Mesenchymal stem cell (in vitro differentiated cells and primary cell): Measurements from ENCODE around the gene MRPS2.

ENCODE experiments used
- DNase-seq: peaks from one replicate; pipeline ENCODE4 v3.0.0-alpha.2; 2013
- H2AFZ ChIP-seq: one replicate; pipeline ENCODE4 v1.6.1; 2013; ENCODE audit warnings: low read depth, mild to moderate bottlenecking, control low read depth, inconsistent platforms, low read length, moderate library complexity
- H2AK5ac ChIP-seq: 2 replicates; pipeline ENCODE4 v1.6.1; 2013; ENCODE audit warnings: low read length, moderate library complexity, mild to moderate bottlenecking, inconsistent platforms; ENCODE audit not compliant: severe bottlenecking
- H2BK120ac ChIP-seq: one replicate; pipeline ENCODE4 v1.6.1; 2013; ENCODE audit warnings: low read depth, mild to moderate bottlenecking, inconsistent platforms, low read length, moderate library complexity
- H2BK12ac ChIP-seq, 2 experiments: one replicate each; pipeline ENCODE4 v1.6.1; 2013; ENCODE audit warnings: inconsistent platforms in 2 of 2, low read length in 2 of 2, mild to moderate bottlenecking in 2 of 2, moderate library complexity in 2 of 2, control low read depth in 1 of 2
- H2BK15ac ChIP-seq: one replicate; pipeline ENCODE4 v1.6.1; 2013; ENCODE audit warnings: mild to moderate bottlenecking, low read depth, inconsistent platforms; ENCODE audit not compliant: poor library complexity, severe bottlenecking
- H2BK5ac ChIP-seq: 2 replicates; pipeline ENCODE4 v1.6.1; 2013; ENCODE audit warnings: low read depth, mild to moderate bottlenecking, low read length, control low read depth, inconsistent platforms; ENCODE audit not compliant: poor library complexity, severe bottlenecking
- H3K14ac ChIP-seq, 2 experiments: one replicate each; pipeline ENCODE4 v1.6.1; 2013; ENCODE audit warnings: inconsistent platforms in 2 of 2, low read length in 2 of 2, control low read depth in 1 of 2, mild to moderate bottlenecking in 1 of 2, moderate library complexity in 1 of 2
- H3K18ac ChIP-seq, 2 experiments: one replicate each; pipeline ENCODE4 v1.6.1; 2013; ENCODE audit warnings: inconsistent platforms in 2 of 2, low read length in 2 of 2, control low read depth in 1 of 2, low read depth in 1 of 2, mild to moderate bottlenecking in 1 of 2
- H3K23ac ChIP-seq, 2 experiments: one replicate each; pipeline ENCODE4 v1.6.1; 2013; ENCODE audit warnings: inconsistent platforms in 2 of 2, low read length in 2 of 2, mild to moderate bottlenecking in 2 of 2, moderate library complexity in 2 of 2, control low read depth in 1 of 2
- H3K27ac ChIP-seq: 2 replicates; pipeline ENCODE4 v1.5.1; 2013; ENCODE audit warnings: mild to moderate bottlenecking, moderate library complexity, low read length, control low read depth, inconsistent platforms; ENCODE audit not compliant: poor library complexity, severe bottlenecking
- H3K27me3 ChIP-seq, 2 experiments: 2 replicates each; pipeline versions ENCODE4 v1.6.1 to v1.7.0; 2013; ENCODE audit warnings: low read length in 2 of 2, mild to moderate bottlenecking in 2 of 2, moderate library complexity in 2 of 2, control low read depth in 1 of 2, inconsistent platforms in 1 of 2; ENCODE audit not compliant: control insufficient read depth in 1 of 2, insufficient read depth in 1 of 2
- H3K36me3 ChIP-seq, 2 experiments: 2 replicates each; pipeline versions ENCODE4 v1.6.1 to v1.7.0; 2013; ENCODE audit warnings: low read length in 2 of 2, control low read depth in 1 of 2, inconsistent platforms in 1 of 2, low read depth in 1 of 2, mild to moderate bottlenecking in 1 of 2; ENCODE audit not compliant: insufficient read depth in 2 of 2, control insufficient read depth in 1 of 2
- H3K4ac ChIP-seq, 2 experiments: one replicate each; pipeline ENCODE4 v1.6.1; 2013; ENCODE audit warnings: inconsistent platforms in 2 of 2, low read length in 2 of 2, mild to moderate bottlenecking in 2 of 2, moderate library complexity in 2 of 2, control low read depth in 1 of 2, low read depth in 1 of 2
- H3K4me1 ChIP-seq: 2 replicates; pipeline ENCODE4 v1.6.1; 2013; ENCODE audit warnings: low read depth, low read length, control low read depth; ENCODE audit not compliant: control insufficient read depth, insufficient read depth
- H3K4me2 ChIP-seq: 2 replicates; pipeline ENCODE4 v1.6.1; 2013; ENCODE audit warnings: low read length, mild to moderate bottlenecking, inconsistent platforms; ENCODE audit not compliant: poor library complexity, severe bottlenecking
- H3K4me3 ChIP-seq, 2 experiments: 2 replicates each; pipeline versions ENCODE4 v1.5.1 to v1.7.0; 2013; ENCODE audit warnings: low read length in 2 of 2, mild to moderate bottlenecking in 2 of 2, control low read depth in 1 of 2, low read depth in 1 of 2; ENCODE audit not compliant: insufficient read depth in 1 of 2
- H3K79me1 ChIP-seq: replicated peaks from 2 replicates; pipeline ENCODE4 v1.6.1; 2013; ENCODE audit warnings: mild to moderate bottlenecking, control low read depth, low read length, inconsistent platforms; ENCODE audit not compliant: poor library complexity, severe bottlenecking
- H3K9ac ChIP-seq: 2 replicates; pipeline ENCODE4 v1.7.0; 2013; ENCODE audit warnings: mild to moderate bottlenecking, low read length, moderate library complexity
- H3K9me3 ChIP-seq: 2 replicates; pipeline ENCODE4 v1.7.0; 2013; ENCODE audit warnings: mild to moderate bottlenecking, low read length; ENCODE audit not compliant: control insufficient read depth
- H4K8ac ChIP-seq: one replicate; pipeline ENCODE4 v1.6.1; 2013; ENCODE audit warnings: inconsistent platforms, mild to moderate bottlenecking, low read length, moderate library complexity
- H4K91ac ChIP-seq: one replicate; pipeline ENCODE4 v1.6.1; 2013; ENCODE audit warnings: mild to moderate bottlenecking, low read length, inconsistent platforms
- whole genome bisulfite sequencing: methylation state at CpG from one replicate; pipeline ENCODE4 v1.1.7; 2013; ENCODE audit warnings: mixed read lengths; 5-methylcytosine and 5-hydroxymethylcytosine counted together

Gene MRPS2

DNA sequence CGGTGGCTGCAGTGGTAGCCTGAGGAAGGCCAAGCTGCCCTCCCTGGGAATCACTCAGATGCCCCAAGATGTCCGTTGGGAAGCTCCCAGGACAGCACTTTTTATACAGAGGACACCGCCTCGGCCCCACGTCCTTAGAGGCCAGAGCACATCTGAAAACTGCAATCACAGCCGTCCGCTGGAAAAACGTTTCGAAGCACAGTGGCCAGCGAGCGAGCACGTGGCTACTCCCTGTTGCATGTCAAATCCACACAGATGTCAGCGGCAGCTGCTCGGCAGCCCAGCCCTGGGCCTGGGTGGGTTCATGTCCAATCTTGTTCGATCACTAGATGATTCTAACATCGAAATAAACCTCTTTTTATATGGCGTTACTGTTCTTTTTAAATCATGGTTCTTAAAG lies 12.0 kb upstream of the MRPS2 start:
- H3K4ac ChIP-seq: no peak overlapping the region
- no peak overlapping the region for H2BK15ac ChIP-seq
- H2BK5ac ChIP-seq: no peak overlapping the region
- WGBS: 93% methylated on average over 17 of the region's 17 CpGs
- H3K14ac ChIP-seq: no peak overlapping the region
- H3K9ac ChIP-seq: no peak overlapping the region
- no peak overlapping the region for H4K91ac ChIP-seq
- H3K9me3 ChIP-seq: no peaks in the 10 kb centered on the region
- H2AK5ac ChIP-seq: no peak overlapping the region
- H3K27ac ChIP-seq: no peak overlapping the region
- H3K79me1 ChIP-seq: peaks cover 22% of the 10 kb centered on the region
- no peak overlapping the region for H3K18ac ChIP-seq
- no peak overlapping the region for H2BK120ac ChIP-seq
- no peak overlapping the region for H3K23ac ChIP-seq
- no peak overlapping the region for H2BK12ac ChIP-seq
- no peak overlapping the region for H2AFZ ChIP-seq
- DNase-seq: no peak
- peaks cover 4% of the 10 kb centered on the region for H3K4me1 ChIP-seq
- no peak overlapping the region for H3K4me3 ChIP-seq
- H3K4me2 ChIP-seq: no peak overlapping the region
- H4K8ac ChIP-seq: no peak overlapping the region
- H3K36me3 ChIP-seq: peaks cover 41 to 64% of the 10 kb centered on the region in 2 experiments
- no peaks in the 10 kb centered on the region for H3K27me3 ChIP-seq

DNA sequence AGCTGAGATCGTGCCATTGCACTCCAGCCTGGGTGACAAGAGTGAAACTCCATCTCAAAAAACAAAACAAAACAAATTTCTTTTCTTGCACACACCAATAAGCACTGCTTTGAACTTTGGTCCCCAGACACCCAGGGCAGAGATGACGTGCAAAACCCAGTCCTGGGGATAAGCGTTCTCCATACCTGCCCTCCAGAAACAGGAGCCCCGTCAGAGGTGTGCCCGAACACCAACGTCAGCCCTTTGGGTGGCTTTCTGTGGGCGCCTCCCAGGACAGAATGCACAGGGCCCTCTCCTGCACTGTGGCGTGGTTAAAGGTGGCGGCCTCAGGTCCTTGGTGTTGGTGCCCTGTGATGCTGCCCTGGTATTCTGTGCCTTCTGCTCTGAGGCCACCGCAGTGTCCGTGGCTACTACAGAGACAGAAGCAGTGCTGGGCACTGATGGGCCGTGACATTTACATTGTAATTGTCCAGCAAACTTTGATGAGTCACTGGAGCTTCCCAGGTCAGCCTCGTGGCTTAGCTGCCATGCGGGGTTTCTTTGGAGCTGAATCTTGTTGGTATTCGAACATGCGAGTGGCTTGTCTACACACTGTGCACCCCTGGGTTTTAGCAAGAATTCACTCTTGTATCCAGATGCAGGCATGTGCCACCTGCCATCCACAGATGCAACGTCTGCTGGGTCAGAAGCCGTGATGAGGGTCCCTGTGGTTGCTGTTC lies 11.1 kb upstream of the MRPS2 start:
- Histone ChIP-seq H3K4me3 (no peak overlapping the region), H2AFZ (no peak overlapping the region), H3K27ac (no peak overlapping the region), H3K4ac (no peak overlapping the region), H3K9ac (no peak overlapping the region), H3K23ac (no peak overlapping the region), H3K36me3 (peaks cover 34 to 57% of the 10 kb centered on the region in 2 experiments), H2BK12ac (no peak overlapping the region), H2BK15ac (no peak overlapping the region), H3K4me1 (peaks cover 4% of the 10 kb centered on the region), H3K4me2 (no peak overlapping the region), H2BK120ac (no peak overlapping the region), H3K27me3 (no peaks in the 10 kb centered on the region), H2BK5ac (no peak overlapping the region), H3K9me3 (no peaks in the 10 kb centered on the region), H4K91ac (no peak overlapping the region), H3K18ac (no peak overlapping the region), H3K79me1 (peaks cover 17% of the 10 kb centered on the region), H4K8ac (no peak overlapping the region), H3K14ac (no peak overlapping the region), H2AK5ac (no peak overlapping the region)
- 87% methylated on average over 18 of the region's 18 CpGs for WGBS
- DNase-seq: no peak

DNA sequence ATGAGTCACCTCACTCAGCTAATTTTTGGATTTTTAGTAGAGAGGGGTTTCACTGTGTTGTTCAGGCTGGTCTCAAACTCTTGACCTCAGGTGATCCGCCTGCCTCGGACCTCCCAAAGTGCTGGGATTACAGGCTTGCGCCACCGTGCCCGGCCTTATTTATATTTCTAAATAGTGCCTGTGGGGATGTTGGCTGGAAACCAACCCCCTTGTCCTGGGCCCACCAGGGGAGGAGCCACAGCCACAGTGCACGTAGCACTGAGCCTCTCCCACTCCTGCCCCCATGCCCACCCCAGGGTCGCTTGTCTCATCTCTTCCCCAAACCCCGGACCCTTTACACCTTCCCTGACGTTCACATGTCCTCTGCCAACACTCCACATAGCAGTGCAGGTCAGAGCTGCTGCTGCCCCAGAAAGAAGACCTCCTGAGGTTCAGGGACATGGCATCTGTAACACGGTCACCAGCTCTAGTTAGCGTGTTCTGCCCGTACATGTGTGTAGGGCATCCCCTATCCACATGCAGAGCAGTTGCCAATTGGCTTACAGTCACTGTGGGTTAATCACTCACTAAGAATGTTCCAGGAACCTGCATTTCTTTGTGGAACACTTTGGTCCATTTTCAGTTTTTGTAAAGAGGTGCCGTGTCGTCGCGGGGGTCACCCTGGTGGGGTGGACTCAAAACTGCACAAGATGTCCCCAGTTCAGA lies 10.2 kb upstream of the MRPS2 start:
- Histone ChIP-seq H2BK12ac (no peak overlapping the region), H2AK5ac (no peak overlapping the region), H3K27me3 (no peaks in the 10 kb centered on the region), H3K23ac (no peak overlapping the region), H2BK15ac (no peak overlapping the region), H3K4me2 (no peak overlapping the region), H2AFZ (no peak overlapping the region), H3K4me1 (peaks cover 4% of the 10 kb centered on the region), H3K4ac (no peak overlapping the region), H3K4me3 (no peak overlapping the region), H3K9me3 (no peaks in the 10 kb centered on the region), H3K9ac (no peak overlapping the region), H3K14ac (no peak overlapping the region), H3K36me3 (peaks cover 25 to 47% of the 10 kb centered on the region in 2 experiments), H2BK120ac (no peak overlapping the region), H3K18ac (no peak overlapping the region), H3K79me1 (peaks cover 11% of the 10 kb centered on the region), H4K8ac (no peak overlapping the region), H4K91ac (no peak overlapping the region), H2BK5ac (no peak overlapping the region), H3K27ac (no peak overlapping the region)
- WGBS: 96% methylated on average over 13 of the region's 16 CpGs
- DNase-seq: no peak

DNA sequence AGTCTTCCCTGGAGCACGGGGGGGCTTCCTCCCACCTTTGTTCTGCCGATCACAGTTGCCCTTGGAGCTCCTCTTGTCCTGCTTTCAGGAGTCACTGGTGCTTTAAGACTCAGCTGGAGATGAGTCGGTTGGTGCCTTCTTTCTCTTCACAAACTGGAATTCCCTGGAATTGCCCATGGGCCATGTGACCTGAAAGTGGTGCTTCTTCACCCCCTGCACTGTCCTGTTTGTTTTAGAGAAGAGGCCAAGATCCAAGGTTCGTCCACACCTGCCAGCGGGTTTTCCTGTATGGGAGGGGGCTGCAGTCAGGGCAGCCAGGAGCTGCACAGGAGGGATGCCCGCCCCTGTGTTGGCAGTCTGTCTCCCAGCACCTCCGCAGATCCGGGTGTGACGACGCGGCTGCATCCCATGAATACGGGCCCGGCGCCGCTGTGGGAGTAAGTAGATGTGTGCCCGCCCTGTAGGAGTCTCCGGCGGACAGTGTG lies 9.5 kb upstream of the MRPS2 start:
- Histone ChIP-seq H2BK15ac (no peak overlapping the region), H2AFZ (no peak overlapping the region), H2BK12ac (no peak overlapping the region), H3K23ac (no peak overlapping the region), H3K27ac (no peak overlapping the region), H3K9me3 (no peaks in the 10 kb centered on the region), H3K4me3 (no peak overlapping the region), H3K27me3 (no peaks in the 10 kb centered on the region), H2AK5ac (no peak overlapping the region), H2BK120ac (no peak overlapping the region), H3K14ac (no peak overlapping the region), H2BK5ac (no peak overlapping the region), H3K9ac (no peak overlapping the region), H3K79me1 (peaks cover 5% of the 10 kb centered on the region), H4K91ac (no peak overlapping the region), H3K18ac (no peak overlapping the region), H3K4me1 (peaks cover 4% of the 10 kb centered on the region), H3K4me2 (no peak overlapping the region), H3K36me3 (peaks cover 18 to 40% of the 10 kb centered on the region in 2 experiments), H4K8ac (no peak overlapping the region), H3K4ac (no peak overlapping the region)
- WGBS: 87% methylated on average over 18 of the region's 18 CpGs
- no peak for DNase-seq
